ENCODE measurements around the gene GRID1. TPM values are rescaled to one million over a fixed set of nuclear protein-coding genes. Genes with fewer than 3 reads are reported as not detected.

The GRID1 gene
- total RNA-seq, 2 experiments from 2014 or later, result not detected

DNA sequence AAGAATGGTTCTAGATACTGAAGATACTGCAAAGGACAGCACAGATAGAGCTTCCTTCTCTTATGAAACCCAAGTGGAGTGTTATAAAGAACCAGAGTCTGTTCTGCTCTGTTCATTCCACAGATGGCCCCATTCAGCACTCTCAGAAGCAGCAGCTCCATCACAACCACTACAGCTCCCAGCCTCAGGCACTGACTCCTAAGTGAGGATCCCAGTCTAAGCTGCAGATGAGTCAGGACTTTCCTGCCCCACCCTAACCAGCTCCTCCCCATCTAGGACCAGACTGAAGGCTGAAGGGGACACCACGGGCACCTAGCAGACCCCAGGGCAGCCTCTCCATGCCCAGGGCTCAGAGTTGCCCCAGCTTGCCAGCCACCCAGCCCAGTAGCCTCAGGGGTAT lies 379.8 kb downstream of the GRID1 start:
- ChIA-PET POLR2A (interaction anchor here (1.0 kb wide), 1 partner anchor 8 kb away, joined by 3 read pairs; no protein-coding TSS in a partner anchor), CTCF (interaction anchor here (1.2 kb wide), 2 partner anchors 9 kb away, joined by 4 read pairs; no protein-coding TSS in a partner anchor)
- no peak for DNase-seq
- Mint-ChIP-seq H3K27me3 (no peaks in the 10 kb centered on the region), H3K4me1 (no peaks in the 10 kb centered on the region), H3K9me3 (no peaks in the 10 kb centered on the region), H3K4me3 (no peak overlapping the region), H3K36me3 (ENCODE audit: low read depth) (no peaks in the 10 kb centered on the region), H3K27ac (no peak overlapping the region)

DNA sequence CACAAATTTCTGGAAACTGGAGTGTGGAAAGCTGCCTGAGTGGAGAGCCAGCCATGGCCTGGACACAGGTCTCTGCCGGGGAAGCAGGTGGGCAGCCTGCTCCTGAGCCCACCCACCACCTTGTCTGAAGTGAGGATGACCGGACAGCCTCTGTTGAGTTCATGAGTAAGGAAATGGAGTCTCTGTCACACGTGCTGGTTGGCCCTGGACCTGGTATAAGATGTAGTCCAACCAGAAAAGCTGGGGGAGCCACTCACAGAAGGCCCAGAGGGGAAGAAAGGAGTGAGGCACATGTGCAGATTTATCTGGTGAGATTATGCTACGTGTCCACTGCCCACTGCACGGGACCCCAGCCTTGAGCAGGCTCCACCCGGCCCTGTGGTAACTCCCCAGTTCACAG lies 383.5 kb downstream of the GRID1 start:
- no peaks in the 10 kb centered on the region for H3K36me3 Mint-ChIP-seq (ENCODE audit: low read depth)
- H3K4me1 Mint-ChIP-seq, result no peaks in the 10 kb centered on the region
- DNase-seq, result no peak
- no peaks in the 10 kb centered on the region for H3K27me3 Mint-ChIP-seq
- H3K4me3 Mint-ChIP-seq, result no peak overlapping the region
- CTCF ChIA-PET, result no interaction called here
- H3K9me3 Mint-ChIP-seq, result no peaks in the 10 kb centered on the region
- POLR2A ChIA-PET, result no interaction called here
- no peak overlapping the region for H3K27ac Mint-ChIP-seq

DNA sequence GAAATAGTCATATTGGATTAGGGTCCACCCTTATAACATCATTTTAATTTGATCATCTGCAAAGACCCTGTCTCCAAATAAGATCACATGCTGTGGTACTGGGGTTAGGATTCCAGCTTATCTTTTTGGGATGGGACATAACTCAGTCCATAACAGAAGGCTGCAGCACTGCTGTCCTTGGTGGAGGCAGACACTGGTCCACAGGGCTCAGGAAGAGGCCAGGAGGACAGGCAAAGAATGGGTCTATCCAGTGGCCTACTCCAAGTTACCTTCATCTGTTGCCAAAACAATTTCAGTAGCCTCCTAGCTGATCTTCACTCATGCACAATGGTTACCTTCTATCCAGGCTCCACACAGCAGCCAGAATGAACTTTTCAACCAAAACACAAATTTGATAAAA lies 387.0 kb downstream of the GRID1 start:
- Mint-ChIP-seq H3K4me3 (no peak overlapping the region), H3K4me1 (no peaks in the 10 kb centered on the region), H3K27me3 (no peaks in the 10 kb centered on the region), H3K36me3 (ENCODE audit: low read depth) (no peaks in the 10 kb centered on the region), H3K9me3 (no peaks in the 10 kb centered on the region), H3K27ac (no peak overlapping the region)
- CTCF ChIA-PET, result no interaction called here
- no peak for DNase-seq
- POLR2A ChIA-PET, result no interaction called here

DNA sequence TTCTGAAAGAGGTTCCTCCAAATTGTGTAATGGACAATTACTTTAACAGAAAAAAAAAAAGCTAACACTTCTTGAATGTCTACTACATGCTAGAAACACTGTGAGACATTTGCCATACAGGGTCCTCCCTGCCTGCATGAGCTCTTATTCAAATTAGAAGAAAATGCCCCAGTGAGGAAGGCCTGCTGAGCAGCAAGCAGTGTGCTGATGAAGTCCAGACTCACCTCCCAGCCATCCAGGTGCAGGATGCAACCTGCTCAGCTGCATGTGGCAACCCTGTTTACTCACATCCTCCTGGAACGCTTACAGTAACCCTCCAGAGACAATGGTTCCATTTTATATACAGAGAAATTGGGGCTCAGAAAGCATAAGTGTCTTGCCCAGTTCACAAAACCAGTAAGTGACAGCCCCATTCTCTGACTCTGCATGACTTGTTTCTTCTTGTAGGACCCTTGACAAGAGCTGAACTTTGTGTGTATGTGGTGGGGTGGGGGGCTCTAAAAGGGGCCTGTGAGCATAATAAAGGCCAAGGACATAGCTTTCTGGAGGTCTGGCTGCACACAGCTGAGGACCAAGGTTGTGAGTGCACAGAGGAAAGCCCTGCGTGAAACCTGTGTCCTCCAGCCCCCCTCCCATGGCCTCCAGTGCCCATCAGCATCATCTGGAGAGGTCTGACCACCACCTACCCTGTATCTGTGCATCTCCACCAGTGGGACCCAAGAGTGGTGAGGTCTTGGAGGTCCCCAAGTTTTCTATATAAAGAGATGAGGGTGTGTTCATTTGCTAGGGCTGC lies 387.8 kb downstream of the GRID1 start:
- DNase-seq, result no peak
- ChIA-PET CTCF (interaction anchor here (0.9 kb wide), 1 partner anchor 8 kb away, joined by 4 read pairs; no protein-coding TSS in a partner anchor), POLR2A (no interaction called here)
- H3K9me3 Mint-ChIP-seq, result no peaks in the 10 kb centered on the region
- no peak overlapping the region for H3K4me3 Mint-ChIP-seq
- peaks cover 2% of the 10 kb centered on the region for H3K27me3 Mint-ChIP-seq
- no peaks in the 10 kb centered on the region for H3K36me3 Mint-ChIP-seq (ENCODE audit: low read depth)
- H3K4me1 Mint-ChIP-seq, result no peaks in the 10 kb centered on the region
- no peak overlapping the region for H3K27ac Mint-ChIP-seq

DNA sequence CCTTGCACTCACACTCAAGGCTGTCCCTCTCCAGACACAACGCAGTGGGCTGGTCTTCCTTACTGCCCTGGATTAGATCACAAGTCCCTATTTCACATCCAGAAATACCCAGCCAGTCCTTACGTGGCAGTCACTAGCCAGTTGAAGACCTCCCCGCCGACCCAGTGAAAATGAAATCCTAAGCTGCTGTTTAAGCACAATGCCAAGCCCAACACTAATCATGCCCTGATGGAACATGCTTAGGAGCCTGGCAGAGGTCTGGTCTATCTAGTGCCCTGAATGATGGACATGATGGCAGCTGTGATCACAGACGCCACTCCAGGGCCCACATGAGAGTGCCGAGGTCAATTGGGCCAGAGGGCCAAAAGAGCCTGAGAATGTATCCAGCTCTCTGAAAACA lies 389.0 kb downstream of the GRID1 start:
- Mint-ChIP-seq H3K27me3 (peaks cover 3% of the 10 kb centered on the region), H3K4me1 (no peaks in the 10 kb centered on the region)
- CTCF ChIA-PET, result interaction anchor here (0.9 kb wide), 1 partner anchor 9 kb away, joined by 4 read pairs; no protein-coding TSS in a partner anchor

DNA sequence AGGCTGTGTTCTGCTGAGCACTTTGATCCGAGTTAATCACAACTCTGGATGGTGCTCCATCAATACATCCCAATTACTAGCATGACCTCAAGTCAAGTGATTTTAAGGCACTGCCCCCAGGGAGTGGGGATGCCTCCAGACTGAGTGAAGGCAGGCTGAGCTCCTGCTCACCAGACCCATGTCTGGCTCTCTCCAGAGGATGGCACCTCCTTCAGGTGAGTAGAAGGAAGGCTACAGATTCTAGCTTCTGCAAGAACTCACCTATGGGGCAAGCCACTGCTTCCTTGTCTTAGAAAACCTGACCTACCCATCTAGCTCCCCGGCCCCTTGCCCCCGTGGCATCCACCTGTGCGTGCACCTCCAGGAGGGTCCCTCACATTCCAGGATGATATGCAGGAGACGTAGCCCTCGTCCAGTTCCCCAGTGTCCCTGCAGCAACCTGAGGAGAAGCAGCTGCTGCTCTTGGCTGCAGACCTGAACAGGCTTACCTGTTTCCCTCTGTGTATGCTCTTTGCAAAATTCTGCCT lies 390.3 kb downstream of the GRID1 start:
- Mint-ChIP-seq H3K9me3 (no peaks in the 10 kb centered on the region), H3K36me3 (ENCODE audit: low read depth) (no peaks in the 10 kb centered on the region), H3K27me3 (peaks cover 3% of the 10 kb centered on the region), H3K27ac (no peak overlapping the region), H3K4me1 (no peaks in the 10 kb centered on the region), H3K4me3 (no peak overlapping the region)
- no peak for DNase-seq
- CTCF ChIA-PET, result no interaction called here
- POLR2A ChIA-PET, result no interaction called here

More for the DNA sequence above, 389.0 kb downstream of the GRID1 start:
- POLR2A ChIA-PET, result no interaction called here
- no peak for DNase-seq
- Mint-ChIP-seq H3K27ac (no peak overlapping the region), H3K4me3 (no peak overlapping the region), H3K36me3 (ENCODE audit: low read depth) (no peaks in the 10 kb centered on the region), H3K9me3 (no peaks in the 10 kb centered on the region)

DNA sequence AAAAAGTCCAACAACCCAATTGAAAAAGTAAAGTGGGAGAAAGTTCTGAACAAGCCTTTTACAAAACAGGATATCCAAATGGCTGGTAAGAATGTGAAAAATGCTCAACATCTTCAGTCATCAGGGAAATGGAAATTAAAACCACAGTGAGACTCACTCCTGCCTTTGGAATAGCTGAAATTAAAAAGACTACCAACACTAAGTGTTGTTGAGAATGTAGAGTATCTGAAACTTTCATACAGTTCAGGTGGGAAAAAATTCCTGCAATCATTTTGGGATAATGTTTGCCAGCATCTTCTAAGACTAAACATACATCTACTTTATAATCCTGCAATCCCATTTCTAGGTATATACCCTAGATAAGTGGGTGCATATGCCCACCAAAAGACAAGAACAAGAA lies 395.1 kb downstream of the GRID1 start:
- Mint-ChIP-seq H3K4me3 (no peak overlapping the region), H3K4me1 (peaks cover 6% of the 10 kb centered on the region), H3K27ac (no peak overlapping the region), H3K9me3 (peaks cover 2% of the 10 kb centered on the region), H3K36me3 (ENCODE audit: low read depth) (no peaks in the 10 kb centered on the region), H3K27me3 (peaks cover 5% of the 10 kb centered on the region)
- CTCF ChIA-PET, result no interaction called here
- no peak for DNase-seq
- POLR2A ChIA-PET, result no interaction called here

DNA sequence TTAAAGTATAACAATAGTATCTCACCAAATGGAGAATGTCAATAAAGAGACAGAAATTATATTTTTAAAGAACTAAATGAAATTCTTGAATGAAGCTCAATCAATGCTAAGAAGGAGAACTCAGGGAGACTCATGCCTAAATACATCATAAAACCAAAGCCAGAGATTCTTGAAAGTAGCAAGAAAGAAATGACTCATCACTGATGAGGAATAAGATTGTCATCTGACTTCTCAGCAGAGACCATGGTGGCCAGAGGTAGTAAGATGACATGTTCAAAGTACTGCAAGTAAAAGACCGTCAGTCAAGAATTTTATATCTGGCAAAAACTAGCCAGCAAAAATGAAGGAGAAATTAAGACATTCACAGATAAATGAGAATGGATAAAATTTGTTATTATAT lies 399.0 kb downstream of the GRID1 start:
- CTCF ChIA-PET, result no interaction called here
- Mint-ChIP-seq H3K4me3 (no peak overlapping the region), H3K36me3 (ENCODE audit: low read depth) (no peaks in the 10 kb centered on the region), H3K4me1 (peaks cover 6% of the 10 kb centered on the region), H3K27ac (no peak overlapping the region), H3K9me3 (peaks cover 9% of the 10 kb centered on the region), H3K27me3 (peaks cover 12% of the 10 kb centered on the region)
- POLR2A ChIA-PET, result no interaction called here
- no peak for DNase-seq

DNA sequence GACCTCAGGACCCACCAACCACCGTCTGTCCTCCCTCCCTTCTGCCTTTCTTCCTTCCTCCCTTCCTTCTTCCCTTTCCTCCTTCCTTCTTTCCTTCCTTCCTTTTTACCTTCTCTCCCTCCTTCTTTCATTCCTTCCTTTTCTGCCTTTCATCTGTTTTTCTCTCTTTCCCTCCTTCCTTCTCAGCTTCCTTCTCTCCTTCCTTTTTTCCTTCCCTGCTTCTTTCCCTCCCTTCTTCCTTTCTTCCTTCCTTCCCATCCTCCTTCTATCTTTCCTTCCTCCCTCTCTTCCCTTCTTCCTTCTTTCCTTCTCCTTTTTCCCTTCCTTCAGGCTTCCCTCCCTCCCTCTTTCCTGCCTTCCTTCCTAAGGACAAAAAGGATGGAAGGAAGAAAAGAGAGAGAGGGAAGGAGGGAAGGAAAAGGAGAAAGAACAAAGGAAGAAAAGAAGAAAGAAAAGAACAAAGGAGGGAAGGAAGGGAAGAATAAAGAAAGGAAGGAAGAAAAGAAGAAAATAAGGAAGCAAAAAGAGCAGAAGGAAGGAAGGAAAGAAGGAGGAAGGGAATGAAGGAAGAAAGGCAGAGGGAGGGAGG lies 405.0 kb downstream of the GRID1 start:
- H3K9me3 Mint-ChIP-seq, result peaks cover 7% of the 10 kb centered on the region
- no peak overlapping the region for H3K27ac Mint-ChIP-seq
- CTCF ChIA-PET, result no interaction called here
- POLR2A ChIA-PET, result no interaction called here
- H3K4me3 Mint-ChIP-seq, result no peak overlapping the region
- H3K27me3 Mint-ChIP-seq, result peaks cover 14% of the 10 kb centered on the region
- no peak for DNase-seq
- no peaks in the 10 kb centered on the region for H3K4me1 Mint-ChIP-seq
- no peaks in the 10 kb centered on the region for H3K36me3 Mint-ChIP-seq (ENCODE audit: low read depth)

DNA sequence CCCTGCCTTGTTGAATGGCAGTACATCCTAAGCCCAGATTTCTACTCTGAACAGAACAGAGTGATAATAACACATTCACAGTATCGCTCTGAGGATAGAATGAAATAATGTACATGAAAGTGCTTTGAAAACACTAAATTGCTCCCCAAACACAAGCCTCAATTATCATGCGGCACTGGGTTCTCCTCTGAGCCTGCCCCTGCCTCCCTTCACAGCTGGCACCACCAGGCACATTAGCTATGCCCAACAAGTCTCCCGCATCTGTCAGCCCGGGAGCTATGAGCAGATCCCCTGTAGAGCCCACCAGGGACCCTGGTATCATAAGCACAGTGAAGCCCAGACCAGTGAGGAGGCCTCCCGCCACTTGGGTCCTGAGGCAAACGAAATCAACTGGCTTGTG lies 405.5 kb downstream of the GRID1 start:
- H3K36me3 Mint-ChIP-seq (ENCODE audit: low read depth), result no peaks in the 10 kb centered on the region
- CTCF ChIA-PET, result no interaction called here
- H3K4me3 Mint-ChIP-seq, result no peak overlapping the region
- POLR2A ChIA-PET, result no interaction called here
- no peak for DNase-seq
- H3K4me1 Mint-ChIP-seq, result no peaks in the 10 kb centered on the region
- H3K27me3 Mint-ChIP-seq, result peaks cover 14% of the 10 kb centered on the region
- H3K9me3 Mint-ChIP-seq, result peaks cover 7% of the 10 kb centered on the region
- H3K27ac Mint-ChIP-seq, result no peak overlapping the region

DNA sequence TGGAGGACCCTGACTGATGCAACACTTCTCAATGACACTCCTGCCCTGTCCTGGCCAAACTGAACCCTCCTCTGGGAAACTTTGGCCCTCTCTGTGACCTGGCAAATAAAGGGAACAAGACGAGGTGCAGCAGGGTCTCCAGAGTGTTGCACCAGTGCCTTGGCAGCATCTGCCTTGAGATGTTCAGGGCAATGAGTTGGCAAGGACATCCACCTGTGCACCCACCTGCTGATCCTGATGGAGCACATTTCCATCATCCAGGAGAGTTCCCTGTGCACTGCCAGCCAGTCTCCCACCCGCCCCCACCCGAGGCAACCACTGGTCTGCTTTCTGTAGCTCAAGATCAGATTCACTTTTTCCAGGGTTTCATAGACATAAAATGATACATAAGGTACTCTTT lies 407.4 kb downstream of the GRID1 start:
- Mint-ChIP-seq H3K27ac (no peak overlapping the region), H3K9me3 (peaks cover 2% of the 10 kb centered on the region), H3K4me1 (no peaks in the 10 kb centered on the region), H3K36me3 (ENCODE audit: low read depth) (no peaks in the 10 kb centered on the region), H3K4me3 (no peak overlapping the region), H3K27me3 (peaks cover 9% of the 10 kb centered on the region)
- ChIA-PET CTCF (no interaction called here), POLR2A (no interaction called here)
- DNase-seq, result no peak

DNA sequence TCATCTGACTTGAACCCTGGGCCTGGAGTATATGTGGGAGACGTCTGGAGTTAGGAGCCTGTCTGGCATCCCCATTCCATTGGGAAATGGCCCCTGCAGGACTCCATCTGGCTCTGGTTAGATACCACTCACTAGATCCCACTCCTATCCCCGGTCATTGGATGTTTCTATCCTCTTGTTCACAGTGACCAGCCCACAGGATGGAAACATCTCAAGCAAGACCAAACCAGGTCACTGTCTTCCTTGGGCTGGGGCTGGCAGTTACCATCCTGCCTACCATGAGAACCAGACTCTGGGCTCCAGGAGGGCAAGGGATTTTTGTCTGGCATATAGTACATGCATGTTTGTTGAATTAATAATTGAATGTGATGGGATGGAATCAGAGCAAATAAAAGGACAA lies 415.7 kb downstream of the GRID1 start:
- CTCF ChIA-PET, result no interaction called here
- Mint-ChIP-seq H3K27me3 (peaks cover 3% of the 10 kb centered on the region), H3K4me1 (no peaks in the 10 kb centered on the region), H3K9me3 (peaks cover 2% of the 10 kb centered on the region), H3K36me3 (ENCODE audit: low read depth) (no peaks in the 10 kb centered on the region), H3K27ac (no peak overlapping the region), H3K4me3 (no peak overlapping the region)
- POLR2A ChIA-PET, result no interaction called here
- no peak for DNase-seq

DNA sequence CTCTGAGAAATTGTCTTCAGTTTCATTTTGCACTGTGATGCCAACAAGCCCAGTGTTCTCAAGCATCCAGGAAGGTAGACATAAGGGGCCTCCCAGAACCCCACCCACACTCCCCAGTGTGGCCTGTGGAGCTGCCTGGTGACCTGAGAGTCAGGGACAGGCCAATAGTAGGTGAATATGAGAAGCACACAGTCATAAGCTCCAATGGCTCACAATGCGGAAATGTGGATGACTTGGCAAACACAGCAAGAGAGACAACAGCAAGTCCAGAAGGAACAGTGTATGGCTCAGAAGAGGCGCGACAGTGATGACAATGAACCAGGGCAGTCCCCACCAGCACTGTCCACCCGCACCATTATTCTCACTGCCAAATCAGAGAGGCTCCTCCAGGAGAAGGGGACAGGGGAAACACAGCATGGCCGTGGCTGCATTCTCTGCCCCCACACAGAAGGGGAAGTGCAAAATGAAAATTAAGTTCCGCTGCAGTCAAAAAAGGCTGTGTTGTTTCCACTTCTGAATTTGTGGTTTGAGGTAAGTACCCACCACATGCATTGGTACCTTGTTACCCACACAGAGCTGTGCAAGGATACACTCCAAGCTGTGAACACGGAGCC lies 419.8 kb downstream of the GRID1 start:
- CTCF ChIA-PET, result no interaction called here
- no peak for DNase-seq
- Mint-ChIP-seq H3K27me3 (peaks cover 4% of the 10 kb centered on the region), H3K27ac (no peak overlapping the region), H3K4me3 (no peak overlapping the region), H3K9me3 (no peaks in the 10 kb centered on the region), H3K36me3 (ENCODE audit: low read depth) (no peaks in the 10 kb centered on the region), H3K4me1 (no peaks in the 10 kb centered on the region)
- POLR2A ChIA-PET, result no interaction called here

All from activated CD4-positive, alpha-beta memory T cell treated with anti-CD3 and anti-CD28 coated beads, Interleukin-2, amount 10 ng/mL, durations not matched to agents 7 days and 5 days (primary cell).